ENCODE data around the gene HOXB3. TPM values are rescaled to one million over a fixed set of nuclear protein-coding genes. Genes with fewer than 3 reads are reported as not detected.

HOXB3 gene
- total RNA-seq, 4 donors from 2014 or later: 3.7 to 14.1 (median 9.4) TPM

DNA sequence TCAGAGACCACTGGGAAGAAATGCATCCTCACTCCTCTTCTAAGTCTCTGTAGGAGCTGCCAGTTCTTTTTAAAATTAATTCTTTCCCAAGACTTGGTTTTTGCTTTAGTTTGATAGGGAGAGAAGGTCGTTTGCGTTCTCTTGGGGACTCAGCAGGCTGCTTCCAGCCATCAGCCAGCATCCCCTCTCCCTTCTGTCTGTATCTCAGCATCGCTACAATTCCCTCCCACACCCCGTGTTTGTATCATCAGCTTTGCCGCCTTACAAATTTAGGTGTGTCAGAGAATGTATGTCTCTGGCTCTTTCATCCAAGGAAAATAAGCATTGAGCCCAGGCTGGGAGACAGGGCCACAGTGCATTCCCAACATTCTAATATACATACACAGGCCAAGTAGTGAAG lies 9.3 kb upstream of the HOXB3 start:
- WGBS, 2 donors: 61 to 72% methylated on average over 5 of the region's 5 CpGs
- H3K4me1 ChIP-seq: peaks cover 0 to 45% (median 15%) of the 10 kb centered on the region in 4 donors
- H3K36me3 ChIP-seq: no peaks in the 10 kb centered on the region
- peaks cover 0 to 13% (median 0%) of the 10 kb centered on the region in 4 donors for H3K9me3 ChIP-seq
- H3K27ac ChIP-seq: no peak overlapping the region
- no peak overlapping the region for H3K4me3 ChIP-seq
- peaks cover 0 to 100% of the 10 kb centered on the region in 2 donors for H3K27me3 ChIP-seq
- no peak for TF ChIP-seq EP300 (IDR thresholded peaks at IDR 0.05)
- TF ChIP-seq POLR2A (IDR thresholded peaks at IDR 0.05): no peak
- TF ChIP-seq, protein P1, sequence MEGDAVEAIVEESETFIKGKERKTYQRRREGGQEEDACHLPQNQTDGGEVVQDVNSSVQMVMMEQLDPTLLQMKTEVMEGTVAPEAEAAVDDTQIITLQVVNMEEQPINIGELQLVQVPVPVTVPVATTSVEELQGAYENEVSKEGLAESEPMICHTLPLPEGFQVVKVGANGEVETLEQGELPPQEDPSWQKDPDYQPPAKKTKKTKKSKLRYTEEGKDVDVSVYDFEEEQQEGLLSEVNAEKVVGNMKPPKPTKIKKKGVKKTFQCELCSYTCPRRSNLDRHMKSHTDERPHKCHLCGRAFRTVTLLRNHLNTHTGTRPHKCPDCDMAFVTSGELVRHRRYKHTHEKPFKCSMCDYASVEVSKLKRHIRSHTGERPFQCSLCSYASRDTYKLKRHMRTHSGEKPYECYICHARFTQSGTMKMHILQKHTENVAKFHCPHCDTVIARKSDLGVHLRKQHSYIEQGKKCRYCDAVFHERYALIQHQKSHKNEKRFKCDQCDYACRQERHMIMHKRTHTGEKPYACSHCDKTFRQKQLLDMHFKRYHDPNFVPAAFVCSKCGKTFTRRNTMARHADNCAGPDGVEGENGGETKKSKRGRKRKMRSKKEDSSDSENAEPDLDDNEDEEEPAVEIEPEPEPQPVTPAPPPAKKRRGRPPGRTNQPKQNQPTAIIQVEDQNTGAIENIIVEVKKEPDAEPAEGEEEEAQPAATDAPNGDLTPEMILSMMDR (IDR thresholded peaks at IDR 0.05): no peak
- no peak for DNase-seq (ENCODE audit: low spot score in 2 of 2)

DNA sequence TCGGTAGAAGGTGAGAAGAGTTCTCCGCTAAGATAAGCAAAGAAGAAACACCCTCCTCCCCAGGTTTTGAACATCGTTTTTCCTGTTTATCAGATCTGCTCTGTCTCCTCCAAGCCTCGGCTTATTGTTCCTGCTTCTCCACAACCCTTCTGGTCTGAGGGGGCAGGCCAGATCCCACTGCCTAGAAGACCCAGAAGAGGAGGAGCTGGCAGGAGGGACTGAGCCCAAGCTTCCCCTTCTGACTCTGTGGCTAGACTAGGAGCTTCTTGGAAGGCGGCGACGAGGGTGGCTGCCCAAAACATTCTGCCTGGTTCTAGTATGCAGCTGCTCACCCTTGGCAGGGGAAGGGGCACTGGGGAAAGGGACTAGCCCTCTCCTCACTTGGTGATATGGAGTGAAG lies 8.7 kb upstream of the HOXB3 start:
- Histone ChIP-seq H3K4me1 (peaks cover 0 to 49% (median 17%) of the 10 kb centered on the region in 4 donors), H3K27me3 (peaks cover 0 to 100% of the 10 kb centered on the region in 2 donors)
- 35 to 56% methylated on average over 7 of the region's 7 CpGs for WGBS, 2 donors

GRCh38 chr17:48597778-48598631 lies 8.0 kb upstream of the HOXB3 start:
- H3K9me3 ChIP-seq: peaks cover 0 to 3% (median 0%) of the 10 kb centered on the region in 4 donors
- peak overlapping the region; percentile 4 to 54 (median 30) for H3K4me3 ChIP-seq
- peak overlapping the region in 2 of 4 donors; percentile 71 for H3K27ac ChIP-seq
- no peaks in the 10 kb centered on the region for H3K36me3 ChIP-seq
- TF ChIP-seq POLR2A (IDR thresholded peaks at IDR 0.05) (no peak), EP300 (IDR thresholded peaks at IDR 0.05) (no peak)
- TF ChIP-seq, protein P1 (IDR thresholded peaks at IDR 0.05): no peak
- H3K4me1 ChIP-seq: peaks cover 0 to 53% (median 19%) of the 10 kb centered on the region in 4 donors
- WGBS, 2 donors: 1% methylated on average over 62 to 65 of the region's 68 CpGs
- peaks cover 0 to 100% of the 10 kb centered on the region in 2 donors for H3K27me3 ChIP-seq
- no peak for DNase-seq (ENCODE audit: low spot score in 2 of 2)

More for the DNA sequence above, 8.7 kb upstream of the HOXB3 start:
- DNase-seq (ENCODE audit: low spot score in 2 of 2): no peak
- Histone ChIP-seq H3K9me3 (peaks cover 0 to 10% (median 0%) of the 10 kb centered on the region in 4 donors), H3K4me3 (no peak overlapping the region), H3K36me3 (no peaks in the 10 kb centered on the region), H3K27ac (peak overlapping the region in 1 of 4 donors; percentile 71)
- TF ChIP-seq EP300 (IDR thresholded peaks at IDR 0.05) (no peak), POLR2A (IDR thresholded peaks at IDR 0.05) (no peak)
- TF ChIP-seq, protein P1 (IDR thresholded peaks at IDR 0.05): no peak

DNA sequence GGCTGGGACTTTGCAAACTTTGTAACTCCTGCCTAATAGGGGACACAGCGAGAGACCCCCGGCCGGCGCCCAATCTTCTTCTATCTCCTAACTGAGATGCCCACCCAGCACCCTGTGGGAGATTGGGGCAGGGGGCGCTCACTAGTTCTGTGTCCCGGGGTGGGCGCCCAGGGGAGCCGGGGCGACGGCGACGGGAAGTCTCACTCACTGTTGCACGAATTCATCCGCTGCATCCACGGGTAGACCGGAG lies 7.4 kb upstream of the HOXB3 start:
- Histone ChIP-seq H3K27me3 (peaks cover 0 to 100% of the 10 kb centered on the region in 2 donors), H3K36me3 (no peaks in the 10 kb centered on the region), H3K4me3 (peak overlapping the region; percentile 4 to 54 (median 30)), H3K9me3 (no peaks in the 10 kb centered on the region), H3K27ac (peak overlapping the region in 2 of 4 donors; percentile 71), H3K4me1 (peaks cover 0 to 53% (median 19%) of the 10 kb centered on the region in 4 donors)
- TF ChIP-seq POLR2A (IDR thresholded peaks at IDR 0.05): no peak
- WGBS, 2 donors: 6 to 8% methylated on average over 16 of the region's 16 CpGs
- no peak for DNase-seq (ENCODE audit: low spot score in 2 of 2)

- TF ChIP-seq POLR2A (IDR thresholded peaks at IDR 0.05): no peak
- TF ChIP-seq, protein P1 (IDR thresholded peaks at IDR 0.05): no peak
- no peak for TF ChIP-seq EP300 (IDR thresholded peaks at IDR 0.05)
- H3K36me3 ChIP-seq: no peaks in the 10 kb centered on the region
- H3K27ac ChIP-seq: peak overlapping the region in 2 of 4 donors; percentile 71
- peaks cover 0 to 53% (median 16%) of the 10 kb centered on the region in 4 donors for H3K4me1 ChIP-seq
- peaks cover 0 to 100% of the 10 kb centered on the region in 2 donors for H3K27me3 ChIP-seq
- 33 to 37% methylated on average over 26 of the region's 26 CpGs for WGBS, 2 donors
- no peaks in the 10 kb centered on the region for H3K9me3 ChIP-seq
- peak overlapping the region; percentile 4 to 54 (median 30) for H3K4me3 ChIP-seq
- no peak for DNase-seq (ENCODE audit: low spot score in 2 of 2)
Measured at GRCh38 chr17:48596735-48597527, 6.9 kb upstream of the HOXB3 start.
